HG02943 (cell line): ENCODE data around the gene CYLD.

Experiments used
- ATAC-seq: cut with Tn5 transposase; IDR thresholded peaks from one replicate; pipeline ENCODE4 v1.9.1; 2021; ENCODE audit warnings: mild to moderate bottlenecking, low read depth, moderate library complexity; ENCODE audit not compliant: unreplicated experiment

Gene CYLD

GRCh38 chr16:50774960-50775359 is 33.1 kb downstream of the CYLD start:
- ATAC-seq, result no peak

- ATAC-seq, result no peak
Measured at GRCh38 chr16:50776037-50776436, 34.2 kb downstream of the CYLD start.

- ATAC-seq, result no peak
Measured at GRCh38 chr16:50778284-50779163, 36.6 kb downstream of the CYLD start.

- ATAC-seq, result no peak
Measured at GRCh38 chr16:50781043-50781442, 39.2 kb downstream of the CYLD start.

- ATAC-seq, result no peak
Measured at GRCh38 chr16:50781518-50781917, 39.6 kb downstream of the CYLD start.

- no peak for ATAC-seq
Measured at GRCh38 chr16:50789757-50790156, 47.9 kb downstream of the CYLD start.

- ATAC-seq, result no peak
Measured at GRCh38 chr16:50791522-50791921, 49.6 kb downstream of the CYLD start.

GRCh38 chr16:50796829-50797228 is 54.9 kb downstream of the CYLD start:
- no peak for ATAC-seq

GRCh38 chr16:50797456-50797855 is 55.6 kb downstream of the CYLD start:
- no peak for ATAC-seq

GRCh38 chr16:50800074-50800473 is 58.2 kb downstream of the CYLD start:
- ATAC-seq, result no peak

GRCh38 chr16:50801036-50801435 is 59.1 kb downstream of the CYLD start:
- no peak for ATAC-seq

- ATAC-seq, result no peak
Measured at GRCh38 chr16:50802000-50802399, 60.1 kb downstream of the CYLD start.

- no peak for ATAC-seq
Measured at GRCh38 chr16:50802961-50803360, 61.1 kb downstream of the CYLD start.

GRCh38 chr16:50804290-50804907 is 62.5 kb downstream of the CYLD start:
- no peak for ATAC-seq

- ATAC-seq, result peak; percentile 91
Measured at GRCh38 chr16:50806099-50807062, 64.5 kb downstream of the CYLD start.

GRCh38 chr16:50808929-50809538 is 67.1 kb downstream of the CYLD start:
- ATAC-seq, result no peak

- ATAC-seq, result no peak
Measured at GRCh38 chr16:50809561-50809960, 67.7 kb downstream of the CYLD start.

GRCh38 chr16:50810241-50810965 is 68.5 kb downstream of the CYLD start:
- no peak for ATAC-seq

- ATAC-seq, result no peak
Measured at GRCh38 chr16:50812046-50812445, 70.2 kb downstream of the CYLD start.
